Measurements from ENCODE around the gene PRKCE.

The PRKCE gene

DNA sequence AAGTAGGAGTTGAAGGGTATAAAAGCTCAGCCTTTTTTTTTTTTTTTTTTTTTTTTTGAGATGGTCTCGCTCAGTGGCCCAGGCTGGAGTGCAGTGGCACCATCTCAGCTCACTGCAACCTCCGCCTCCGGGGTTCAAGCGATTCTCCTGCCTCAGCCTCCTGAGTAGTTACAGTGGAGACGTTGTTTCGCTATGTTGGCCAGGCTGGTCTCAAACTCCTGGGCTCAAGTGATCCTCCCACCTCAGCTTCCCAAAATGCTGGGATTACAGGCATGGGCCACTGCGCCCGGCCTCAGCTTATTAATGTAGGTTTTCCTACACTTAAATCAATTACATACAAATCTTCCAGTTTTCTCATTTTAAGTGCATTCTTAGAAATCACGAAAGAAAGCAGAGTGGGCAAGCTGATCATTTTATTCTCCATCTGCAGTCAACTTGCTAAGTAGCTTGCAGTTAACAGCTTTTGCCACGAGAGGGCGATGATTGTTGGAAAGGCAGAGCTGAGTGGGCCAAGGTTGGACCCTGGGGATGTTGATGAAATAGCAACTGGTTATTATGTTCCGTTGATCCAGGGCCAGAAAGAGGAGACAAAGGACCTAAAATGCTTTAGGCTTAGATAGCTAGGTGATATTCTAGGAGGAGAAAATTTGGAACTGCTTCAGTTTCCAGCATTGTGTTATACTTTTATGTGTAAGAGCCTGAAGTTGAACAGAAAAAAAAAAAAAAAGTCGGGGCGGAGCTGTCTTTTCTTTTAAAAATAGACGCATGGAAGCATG, 411.4 kb downstream of the PRKCE start:
- Histone ChIP-seq H3K23ac (ENCODE audit: low read length in 2 of 2) (no peak overlapping the region), H2BK12ac (ENCODE audit: low read length in 2 of 2) (no peak overlapping the region), H3K9me3 (ENCODE audit: control insufficient read depth, low read length) (no peaks in the 10 kb centered on the region), H3K4me1 (ENCODE audit: control insufficient read depth, insufficient read depth, low read depth, low read length) (peaks cover 10% of the 10 kb centered on the region), H3K27ac (ENCODE audit: low read length, poor library complexity, severe bottlenecking) (no peak overlapping the region), H3K27me3 (ENCODE audit: control insufficient read depth in 1 of 2, insufficient read depth in 1 of 2, low read length in 2 of 2) (no peaks in the 10 kb centered on the region), H3K79me1 (replicated peaks; ENCODE audit: low read length, poor library complexity, severe bottlenecking) (peaks cover 1% of the 10 kb centered on the region), H3K18ac (ENCODE audit: low read depth in 1 of 2, low read length in 2 of 2) (peak overlapping the region in 1 of 2 experiments; percentile 8), H2BK120ac (ENCODE audit: low read depth, low read length) (no peak overlapping the region), H3K9ac (ENCODE audit: low read length) (peak overlapping the region; percentile 53), H3K4me3 (ENCODE audit: insufficient read depth in 1 of 2, low read depth in 1 of 2, low read length in 2 of 2) (no peak overlapping the region), H3K36me3 (ENCODE audit: control insufficient read depth in 1 of 2, insufficient read depth in 2 of 2, low read depth in 1 of 2, low read length in 2 of 2) (peaks cover 0 to 2% of the 10 kb centered on the region in 2 experiments), H3K4me2 (ENCODE audit: low read length, poor library complexity, severe bottlenecking) (no peak overlapping the region), H4K91ac (ENCODE audit: low read length) (no peak overlapping the region), H2AK5ac (ENCODE audit: low read length, severe bottlenecking) (no peak overlapping the region), H3K14ac (ENCODE audit: low read length in 2 of 2) (no peak overlapping the region), H2BK15ac (ENCODE audit: low read depth, poor library complexity, severe bottlenecking) (no peak overlapping the region), H2AFZ (ENCODE audit: low read depth, low read length) (no peak overlapping the region), H3K4ac (ENCODE audit: low read depth in 1 of 2, low read length in 2 of 2) (peak overlapping the region in 1 of 2 experiments; percentile 37), H2BK5ac (ENCODE audit: low read depth, low read length, poor library complexity, severe bottlenecking) (no peak overlapping the region), H4K8ac (ENCODE audit: low read length) (no peak overlapping the region)
- 53% methylated on average over 15 of the region's 15 CpGs for WGBS
- peak; percentile 88 for DNase-seq

DNA sequence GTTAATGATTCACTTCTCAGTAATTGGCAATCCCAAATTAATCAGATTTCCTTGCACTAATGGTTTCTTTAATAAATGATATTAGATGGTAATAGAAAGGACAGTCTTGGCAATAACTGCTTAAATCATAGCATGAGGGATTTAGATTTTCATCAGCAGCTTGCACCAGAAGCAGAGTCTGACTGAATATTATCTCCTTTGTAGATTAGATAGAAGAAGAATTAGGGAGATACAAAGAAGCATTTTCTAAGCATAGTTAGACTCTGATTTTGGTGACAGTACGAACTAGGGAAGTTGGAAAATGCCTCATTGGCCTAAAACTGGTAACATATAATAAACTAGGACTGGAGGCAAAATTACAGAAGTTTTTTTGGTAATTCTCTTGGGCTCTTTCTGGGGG, 412.9 kb downstream of the PRKCE start:
- WGBS: 95% methylated on average over 1 of the region's 1 CpG
- no peak for DNase-seq
- peaks cover 1% of the 10 kb centered on the region for H3K79me1 ChIP-seq (replicated peaks; ENCODE audit: low read length, poor library complexity, severe bottlenecking)
- H2BK120ac ChIP-seq (ENCODE audit: low read depth, low read length): no peak overlapping the region
- H2BK12ac ChIP-seq (ENCODE audit: low read length in 2 of 2): no peak overlapping the region
- H3K9me3 ChIP-seq (ENCODE audit: control insufficient read depth, low read length): no peaks in the 10 kb centered on the region
- H3K9ac ChIP-seq (ENCODE audit: low read length): no peak overlapping the region
- no peak overlapping the region for H3K4ac ChIP-seq (ENCODE audit: low read depth in 1 of 2, low read length in 2 of 2)
- H3K4me2 ChIP-seq (ENCODE audit: low read length, poor library complexity, severe bottlenecking): no peak overlapping the region
- no peak overlapping the region for H2AFZ ChIP-seq (ENCODE audit: low read depth, low read length)
- H3K18ac ChIP-seq (ENCODE audit: low read depth in 1 of 2, low read length in 2 of 2): no peak overlapping the region
- H4K8ac ChIP-seq (ENCODE audit: low read length): no peak overlapping the region
- H3K36me3 ChIP-seq (ENCODE audit: control insufficient read depth in 1 of 2, insufficient read depth in 2 of 2, low read depth in 1 of 2, low read length in 2 of 2): no peaks in the 10 kb centered on the region
- H3K23ac ChIP-seq (ENCODE audit: low read length in 2 of 2): no peak overlapping the region
- H2AK5ac ChIP-seq (ENCODE audit: low read length, severe bottlenecking): no peak overlapping the region
- H2BK15ac ChIP-seq (ENCODE audit: low read depth, poor library complexity, severe bottlenecking): no peak overlapping the region
- no peak overlapping the region for H3K14ac ChIP-seq (ENCODE audit: low read length in 2 of 2)
- no peak overlapping the region for H2BK5ac ChIP-seq (ENCODE audit: low read depth, low read length, poor library complexity, severe bottlenecking)
- H3K4me1 ChIP-seq (ENCODE audit: control insufficient read depth, insufficient read depth, low read depth, low read length): peaks cover 11% of the 10 kb centered on the region
- H3K27ac ChIP-seq (ENCODE audit: low read length, poor library complexity, severe bottlenecking): no peak overlapping the region
- H3K27me3 ChIP-seq (ENCODE audit: control insufficient read depth in 1 of 2, insufficient read depth in 1 of 2, low read length in 2 of 2): no peaks in the 10 kb centered on the region
- no peak overlapping the region for H3K4me3 ChIP-seq (ENCODE audit: insufficient read depth in 1 of 2, low read depth in 1 of 2, low read length in 2 of 2)
- no peak overlapping the region for H4K91ac ChIP-seq (ENCODE audit: low read length)

DNA sequence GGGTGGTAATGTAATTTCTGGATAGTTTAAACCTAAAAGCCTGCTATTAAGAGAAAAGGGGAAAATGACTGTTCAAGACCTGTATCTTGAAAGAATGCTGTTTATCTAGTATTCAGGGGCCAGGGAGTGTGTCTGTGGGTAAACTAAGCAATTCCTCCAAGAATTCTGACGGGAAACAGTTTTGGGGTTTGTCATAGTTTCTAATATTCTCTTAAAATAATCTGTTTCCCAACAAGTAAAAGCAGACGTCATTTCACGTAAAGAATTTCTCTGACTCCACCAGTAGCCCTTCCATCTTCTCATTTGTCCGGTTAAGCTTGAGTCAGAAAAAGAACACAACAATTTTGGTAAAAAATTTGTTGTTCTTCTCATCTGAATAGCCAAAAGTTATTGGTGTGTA, 413.7 kb downstream of the PRKCE start:
- Histone ChIP-seq H3K9me3 (ENCODE audit: control insufficient read depth, low read length) (no peaks in the 10 kb centered on the region), H3K18ac (ENCODE audit: low read depth in 1 of 2, low read length in 2 of 2) (no peak overlapping the region), H2BK12ac (ENCODE audit: low read length in 2 of 2) (no peak overlapping the region), H3K4me1 (ENCODE audit: control insufficient read depth, insufficient read depth, low read depth, low read length) (peaks cover 11% of the 10 kb centered on the region), H2BK5ac (ENCODE audit: low read depth, low read length, poor library complexity, severe bottlenecking) (no peak overlapping the region), H2BK120ac (ENCODE audit: low read depth, low read length) (no peak overlapping the region), H2BK15ac (ENCODE audit: low read depth, poor library complexity, severe bottlenecking) (no peak overlapping the region), H3K14ac (ENCODE audit: low read length in 2 of 2) (no peak overlapping the region), H3K4me2 (ENCODE audit: low read length, poor library complexity, severe bottlenecking) (no peak overlapping the region), H3K9ac (ENCODE audit: low read length) (no peak overlapping the region), H2AFZ (ENCODE audit: low read depth, low read length) (no peak overlapping the region), H2AK5ac (ENCODE audit: low read length, severe bottlenecking) (no peak overlapping the region), H3K36me3 (ENCODE audit: control insufficient read depth in 1 of 2, insufficient read depth in 2 of 2, low read depth in 1 of 2, low read length in 2 of 2) (no peaks in the 10 kb centered on the region), H3K4me3 (ENCODE audit: insufficient read depth in 1 of 2, low read depth in 1 of 2, low read length in 2 of 2) (no peak overlapping the region), H3K27ac (ENCODE audit: low read length, poor library complexity, severe bottlenecking) (no peak overlapping the region), H3K23ac (ENCODE audit: low read length in 2 of 2) (no peak overlapping the region), H3K27me3 (ENCODE audit: control insufficient read depth in 1 of 2, insufficient read depth in 1 of 2, low read length in 2 of 2) (no peaks in the 10 kb centered on the region), H3K4ac (ENCODE audit: low read depth in 1 of 2, low read length in 2 of 2) (no peak overlapping the region), H4K91ac (ENCODE audit: low read length) (no peak overlapping the region), H3K79me1 (replicated peaks; ENCODE audit: low read length, poor library complexity, severe bottlenecking) (peaks cover 1% of the 10 kb centered on the region), H4K8ac (ENCODE audit: low read length) (no peak overlapping the region)
- peak; percentile 64 for DNase-seq
- WGBS: 67% methylated on average over 1 of the region's 4 CpGs

DNA sequence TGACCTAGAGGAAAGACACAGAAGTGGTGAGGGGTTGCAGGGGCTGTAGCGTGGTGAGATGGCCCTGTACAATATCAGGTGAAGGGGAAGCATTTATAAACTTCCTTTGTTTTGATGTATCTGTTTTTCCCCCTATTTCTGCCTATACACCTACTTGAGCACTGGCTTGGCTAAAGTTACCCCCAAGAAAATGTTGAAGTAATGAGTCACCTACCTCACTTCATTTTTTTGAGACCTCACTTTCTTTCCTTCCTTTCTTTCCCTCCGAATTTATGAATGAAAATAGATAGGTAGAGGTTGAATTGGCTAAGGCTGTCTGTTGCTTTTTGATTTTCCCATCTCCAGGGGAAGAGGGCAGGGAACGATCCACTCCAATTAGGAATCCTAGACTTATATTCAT, 414.6 kb downstream of the PRKCE start:
- Histone ChIP-seq H2BK5ac (ENCODE audit: low read depth, low read length, poor library complexity, severe bottlenecking) (no peak overlapping the region), H3K27me3 (ENCODE audit: control insufficient read depth in 1 of 2, insufficient read depth in 1 of 2, low read length in 2 of 2) (no peaks in the 10 kb centered on the region), H3K14ac (ENCODE audit: low read length in 2 of 2) (peak overlapping the region in 1 of 2 experiments; percentile 44), H4K91ac (ENCODE audit: low read length) (no peak overlapping the region), H3K4ac (ENCODE audit: low read depth in 1 of 2, low read length in 2 of 2) (no peak overlapping the region), H2BK15ac (ENCODE audit: low read depth, poor library complexity, severe bottlenecking) (no peak overlapping the region), H3K23ac (ENCODE audit: low read length in 2 of 2) (no peak overlapping the region), H3K9ac (ENCODE audit: low read length) (no peak overlapping the region), H3K36me3 (ENCODE audit: control insufficient read depth in 1 of 2, insufficient read depth in 2 of 2, low read depth in 1 of 2, low read length in 2 of 2) (no peaks in the 10 kb centered on the region), H3K79me1 (replicated peaks; ENCODE audit: low read length, poor library complexity, severe bottlenecking) (peaks cover 1% of the 10 kb centered on the region), H3K9me3 (ENCODE audit: control insufficient read depth, low read length) (no peaks in the 10 kb centered on the region), H3K27ac (ENCODE audit: low read length, poor library complexity, severe bottlenecking) (no peak overlapping the region), H3K18ac (ENCODE audit: low read depth in 1 of 2, low read length in 2 of 2) (peak overlapping the region in 1 of 2 experiments; percentile 3), H2AK5ac (ENCODE audit: low read length, severe bottlenecking) (peak overlapping the region; percentile 89), H2AFZ (ENCODE audit: low read depth, low read length) (no peak overlapping the region), H3K4me3 (ENCODE audit: insufficient read depth in 1 of 2, low read depth in 1 of 2, low read length in 2 of 2) (no peak overlapping the region), H4K8ac (ENCODE audit: low read length) (no peak overlapping the region), H3K4me1 (ENCODE audit: control insufficient read depth, insufficient read depth, low read depth, low read length) (peaks cover 11% of the 10 kb centered on the region), H2BK12ac (ENCODE audit: low read length in 2 of 2) (peak overlapping the region; percentile 79 to 88), H2BK120ac (ENCODE audit: low read depth, low read length) (no peak overlapping the region), H3K4me2 (ENCODE audit: low read length, poor library complexity, severe bottlenecking) (no peak overlapping the region)
- no CpG with 5 or more reads among the region's 3 CpGs for WGBS
- DNase-seq: no peak

Data from mesenchymal stem cell (in vitro differentiated cells and primary cell).